Smooth muscle cell (in vitro differentiated cells): ENCODE results near the gene PIGX. TPM values are rescaled to one million over a fixed set of nuclear protein-coding genes. Genes with fewer than 3 reads are reported as not detected.

Source experiments
- DNase-seq: peaks from one replicate; lab custom pipeline; 2025; ENCODE audit not compliant: unreplicated experiment; lab: John Stamatoyannopoulos, UW
- H2AFZ ChIP-seq: fragments of 200-600 bp; sonication (generic); 2 replicates; pipeline ENCODE4 v1.6.0; 2016; ENCODE audit warnings: antibody characterized with exemption, low read depth, mild to moderate bottlenecking
- H3F3A ChIP-seq: fragments of 200-600 bp; sonication (generic); 2 replicates; pipeline ENCODE4 v1.6.0; 2017; ENCODE audit warnings: antibody characterized with exemption, low read depth
- H3K27ac ChIP-seq: fragments of 200-600 bp; sonication (generic); 2 replicates; pipeline ENCODE4 v1.5.1; 2016; ENCODE audit warnings: low read depth, mild to moderate bottlenecking
- H3K27me3 ChIP-seq: fragments of 200-600 bp; sonication (generic); 2 replicates; pipeline ENCODE4 v1.6.1; 2016; ENCODE audit warnings: low read depth, mild to moderate bottlenecking
- H3K36me3 ChIP-seq: fragments of 200-600 bp; sonication (generic); 2 replicates; pipeline ENCODE4 v1.5.1; 2016; ENCODE audit warnings: low read depth
- H3K4me1 ChIP-seq: fragments of 200-600 bp; sonication (generic); 2 replicates; pipeline ENCODE4 v1.5.1; 2016; ENCODE audit warnings: low read depth
- H3K4me2 ChIP-seq: fragments of 200-600 bp; sonication (generic); 2 replicates; pipeline ENCODE4 v1.6.0; 2016; ENCODE audit warnings: mild to moderate bottlenecking
- H3K4me3 ChIP-seq: fragments of 200-600 bp; sonication (generic); 2 replicates; pipeline ENCODE4 v1.5.1; 2016; ENCODE audit warnings: mild to moderate bottlenecking
- H3K79me2 ChIP-seq: fragments of 200-600 bp; sonication (generic); 2 replicates; pipeline ENCODE4 v1.6.0; 2016; ENCODE audit warnings: low read depth, mild to moderate bottlenecking
- H3K9ac ChIP-seq: fragments of 200-600 bp; sonication (generic); 2 replicates; pipeline ENCODE4 v1.6.0; 2016; ENCODE audit warnings: low read depth
- H3K9me3 ChIP-seq: fragments of 200-600 bp; sonication (generic); replicated peaks from 2 replicates; pipeline ENCODE4 v1.5.1; 2016; ENCODE audit warnings: low read depth
- H4K20me1 ChIP-seq: fragments of 200-600 bp; sonication (generic); 2 replicates; pipeline ENCODE4 v1.6.0; 2016; ENCODE audit warnings: low read depth
- CTCF ChIP-seq: fragments of 200-600 bp; sonication (generic); IDR thresholded peaks from 2 replicates; pipeline ENCODE4 v1.5.1; 2017; ENCODE audit warnings: borderline replicate concordance, mild to moderate bottlenecking, antibody characterized with exemption; ENCODE audit not compliant: insufficient read depth, poor library complexity, severe bottlenecking
- WGBS: methylation state at CpG from one replicate; pipeline ENCODE4 v1.1.7; 2016; ENCODE audit warnings: low lambda C conversion rate; 5-methylcytosine and 5-hydroxymethylcytosine counted together
- polyA plus RNA-seq: library from polyadenylated mRNA; unstranded; fragments of >200 nt; fragmentation: Nextera tagmentation; extraction: Ambion mirVana; gene quantifications from 2 replicates; pipeline ENCODE4 v1.2.1, GENCODE V29; 2016
- total RNA-seq: library from RNA; depleted of rRNA; stranded (reverse); fragments of >200 nt; gene quantifications from 2 replicates; pipeline ENCODE4 v1.2.3, GENCODE V29; 2014

The PIGX gene
- total and polyA plus RNA-seq, 2 experiments from 2014 or later: 27.6 to 34.6 TPM

DNA sequence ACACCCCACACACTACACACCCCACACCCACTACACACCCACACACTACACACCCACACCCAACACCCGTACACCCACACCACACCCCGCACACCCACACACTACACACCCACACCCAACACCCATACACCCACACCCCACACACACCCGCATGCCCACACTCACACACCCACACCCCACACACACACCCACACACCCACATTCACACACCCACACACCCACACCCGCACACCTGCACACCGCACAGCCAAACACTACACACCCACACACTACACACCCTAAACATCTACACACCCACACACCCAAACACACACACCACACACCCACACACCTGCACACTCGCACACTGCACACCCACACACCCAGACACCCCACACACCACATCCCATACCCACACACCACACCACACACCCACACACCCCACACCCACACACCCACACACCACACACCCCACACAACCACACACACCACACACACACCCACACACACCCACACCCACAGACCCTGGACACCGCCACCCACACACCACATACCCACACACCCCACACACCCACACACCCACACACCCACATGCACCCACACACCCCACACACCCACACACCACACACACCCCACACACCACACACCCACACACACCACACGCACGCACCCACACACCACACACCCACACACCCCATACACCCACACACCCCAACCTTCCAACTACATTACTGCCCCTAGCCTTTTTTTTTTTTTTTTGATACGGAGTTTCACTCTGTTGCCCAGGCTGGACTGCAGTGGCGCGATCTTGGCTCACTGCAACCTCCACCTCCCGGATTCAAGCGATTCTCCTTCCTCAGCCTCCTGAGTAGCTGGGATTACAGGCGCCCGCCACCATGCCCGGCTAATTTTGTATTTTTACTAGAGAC is 17.0 kb upstream of the PIGX start:
- Histone ChIP-seq H3K9me3 (no peaks in the 10 kb centered on the region), H3K4me1 (no peaks in the 10 kb centered on the region), H3K4me2 (no peak overlapping the region), H3K36me3 (no peaks in the 10 kb centered on the region), H3K79me2 (no peaks in the 10 kb centered on the region), H3K4me3 (no peak overlapping the region), H3K9ac (no peak overlapping the region), H3F3A (no peaks in the 10 kb centered on the region), H3K27ac (no peak overlapping the region), H3K27me3 (no peaks in the 10 kb centered on the region), H2AFZ (no peak overlapping the region), H4K20me1 (no peaks in the 10 kb centered on the region)
- DNase-seq: no peak
- no peak for TF ChIP-seq CTCF
- WGBS: 96% methylated on average over 13 of the region's 17 CpGs

GRCh38 chr3:196695849-196696226 is 16.3 kb upstream of the PIGX start:
- Histone ChIP-seq H3K79me2 (no peaks in the 10 kb centered on the region), H3K27ac (no peak overlapping the region)
- 93% methylated on average over 5 of the region's 5 CpGs for WGBS

GRCh38 chr3:196697270-196697669 is 14.9 kb upstream of the PIGX start:
- no peak overlapping the region for H3K4me2 ChIP-seq
- H3K36me3 ChIP-seq: no peaks in the 10 kb centered on the region
- H3K27me3 ChIP-seq: no peaks in the 10 kb centered on the region
- no peaks in the 10 kb centered on the region for H4K20me1 ChIP-seq
- no peak overlapping the region for H2AFZ ChIP-seq
- no peak for TF ChIP-seq CTCF
- no peak overlapping the region for H3K4me3 ChIP-seq
- no peak overlapping the region for H3K9ac ChIP-seq
- no peaks in the 10 kb centered on the region for H3K4me1 ChIP-seq
- WGBS: 92% methylated on average over 5 of the region's 5 CpGs
- no peak for DNase-seq
- H3K79me2 ChIP-seq: no peaks in the 10 kb centered on the region
- H3K27ac ChIP-seq: no peak overlapping the region
- no peaks in the 10 kb centered on the region for H3K9me3 ChIP-seq
- no peaks in the 10 kb centered on the region for H3F3A ChIP-seq

More at GRCh38 chr3:196695849-196696226, 16.3 kb upstream of the PIGX start:
- Histone ChIP-seq H4K20me1 (no peaks in the 10 kb centered on the region), H3K9ac (no peak overlapping the region), H2AFZ (no peak overlapping the region), H3K4me2 (no peak overlapping the region), H3K4me1 (no peaks in the 10 kb centered on the region), H3K27me3 (no peaks in the 10 kb centered on the region), H3F3A (no peaks in the 10 kb centered on the region), H3K36me3 (no peaks in the 10 kb centered on the region), H3K4me3 (no peak overlapping the region), H3K9me3 (no peaks in the 10 kb centered on the region)
- DNase-seq: no peak
- no peak for TF ChIP-seq CTCF

DNA sequence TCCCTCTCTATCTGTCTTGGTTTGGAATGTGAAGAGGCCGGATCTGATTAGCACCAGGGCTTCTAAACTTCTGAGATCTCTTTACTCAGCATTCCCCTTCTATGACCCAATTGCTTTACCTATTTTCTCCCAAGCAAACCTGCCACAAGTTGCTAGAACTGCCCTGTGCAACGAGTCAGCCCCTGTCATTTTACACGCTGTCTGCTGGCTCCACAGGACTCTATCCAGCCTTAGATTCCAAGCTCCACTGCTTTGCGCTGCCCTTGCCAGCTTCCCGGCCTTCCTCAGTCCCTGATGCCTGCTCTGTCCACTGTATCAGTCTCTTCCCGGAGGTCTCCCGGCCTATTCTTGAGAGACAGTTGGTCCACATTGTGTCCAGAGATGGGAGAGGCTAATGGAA is 12.4 kb upstream of the PIGX start:
- no peak for TF ChIP-seq CTCF
- H3K27me3 ChIP-seq: no peaks in the 10 kb centered on the region
- no peak overlapping the region for H3K4me2 ChIP-seq
- no peak overlapping the region for H2AFZ ChIP-seq
- H3K4me1 ChIP-seq: no peaks in the 10 kb centered on the region
- no peak overlapping the region for H3K4me3 ChIP-seq
- 81% methylated on average over 7 of the region's 7 CpGs for WGBS
- no peaks in the 10 kb centered on the region for H3F3A ChIP-seq
- H3K9me3 ChIP-seq: no peaks in the 10 kb centered on the region
- no peaks in the 10 kb centered on the region for H3K79me2 ChIP-seq
- H3K36me3 ChIP-seq: no peaks in the 10 kb centered on the region
- H3K27ac ChIP-seq: no peak overlapping the region
- H4K20me1 ChIP-seq: no peaks in the 10 kb centered on the region
- DNase-seq: no peak
- no peak overlapping the region for H3K9ac ChIP-seq
